ENCODE results near the gene IL33. TPM values are rescaled to one million over a fixed set of nuclear protein-coding genes. Genes with fewer than 3 reads are reported as not detected.

The IL33 gene
- polyA plus RNA-seq, 1 donor (not counting 4 experiments of a cell fraction or from before 2014, with no cell fraction given) = 7.8 TPM

DNA sequence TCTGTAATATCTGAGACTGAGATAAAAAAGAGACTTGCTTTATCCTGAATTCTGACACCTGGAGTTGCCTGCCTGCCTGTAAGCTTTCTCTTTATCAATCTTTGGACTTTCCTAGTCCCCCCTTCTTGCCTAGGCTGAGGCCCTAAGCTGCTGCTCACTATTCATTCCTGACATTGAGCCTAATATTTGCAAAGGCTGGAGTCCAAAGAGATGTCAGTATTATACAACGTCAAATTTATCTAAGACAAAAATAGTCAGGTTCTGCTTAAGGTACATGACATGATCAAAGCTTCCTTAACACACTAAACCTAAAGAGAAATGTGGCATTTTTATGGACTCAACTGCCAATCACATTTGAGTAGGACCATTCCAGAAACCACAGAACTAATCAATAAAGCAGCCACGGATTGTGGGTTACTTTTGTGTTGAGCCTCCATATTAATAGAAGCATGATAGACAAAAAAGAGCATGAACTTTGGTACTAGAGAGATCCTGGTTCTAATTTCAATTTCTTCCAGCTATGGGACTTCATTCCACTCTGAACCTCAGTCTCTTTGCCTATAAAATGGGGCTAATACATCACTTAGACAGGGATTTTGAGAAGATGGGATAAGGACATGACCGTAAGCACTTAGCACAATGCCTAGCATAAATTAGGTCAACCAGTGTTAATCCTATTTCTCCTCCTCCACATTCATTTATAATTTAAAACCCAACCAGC lies 56.1 kb downstream of the IL33 start:
- Histone ChIP-seq H3K4me2 (ENCODE audit: control insufficient read depth, extremely low read depth, insufficient read depth, low read depth, low read length) (no peak overlapping the region), H3K79me2 (ENCODE audit: control insufficient read depth, insufficient read depth, low read length) (no peaks in the 10 kb centered on the region), H3K27me3 (ENCODE audit: control insufficient read depth, extremely low read depth, insufficient read depth, low read length) (no peaks in the 10 kb centered on the region), H4K20me1 (ENCODE audit: control insufficient read depth, extremely low read depth, insufficient read depth, low read length) (no peaks in the 10 kb centered on the region), H3K27ac (ENCODE audit: control insufficient read depth, insufficient read depth, low read length) (no peak overlapping the region), H3K9me1 (ENCODE audit: control insufficient read depth, extremely low read depth, insufficient read depth, low read length) (no peaks in the 10 kb centered on the region), H3K9ac (ENCODE audit: control insufficient read depth, extremely low read depth, insufficient read depth, low read length) (no peak overlapping the region), H2AFZ (ENCODE audit: control insufficient read depth, low read length) (no peak overlapping the region), H3K36me3 (ENCODE audit: control insufficient read depth in 2 of 2, extremely low read depth in 1 of 2, insufficient read depth in 2 of 2, low read length in 2 of 2) (no peaks in the 10 kb centered on the region), H3K4me3 (ENCODE audit: control insufficient read depth in 2 of 3, extremely low read depth in 1 of 3, insufficient read depth in 2 of 3, low read depth in 1 of 3, low read length in 3 of 3) (no peak overlapping the region), H3K9me3 (ENCODE audit: control insufficient read depth, low read depth, low read length) (no peaks in the 10 kb centered on the region), H3K4me1 (ENCODE audit: control insufficient read depth, extremely low read depth, insufficient read depth, low read length) (peaks cover 10% of the 10 kb centered on the region)
- dilution Hi-C loops (cut with MboI; ENCODE audit: extremely low pct_ligation_motif_present, low sequenced_read_pairs) = no loop called here
- FAIRE-seq (peak; percentile 32), DNase-seq (ENCODE audit: low read depth, low spot score) (no peak)
- TF ChIP-seq EZH2 (IDR thresholded peaks at IDR 0.05; ENCODE audit: low read length) = no peak
- TF ChIP-seq, protein P1, sequence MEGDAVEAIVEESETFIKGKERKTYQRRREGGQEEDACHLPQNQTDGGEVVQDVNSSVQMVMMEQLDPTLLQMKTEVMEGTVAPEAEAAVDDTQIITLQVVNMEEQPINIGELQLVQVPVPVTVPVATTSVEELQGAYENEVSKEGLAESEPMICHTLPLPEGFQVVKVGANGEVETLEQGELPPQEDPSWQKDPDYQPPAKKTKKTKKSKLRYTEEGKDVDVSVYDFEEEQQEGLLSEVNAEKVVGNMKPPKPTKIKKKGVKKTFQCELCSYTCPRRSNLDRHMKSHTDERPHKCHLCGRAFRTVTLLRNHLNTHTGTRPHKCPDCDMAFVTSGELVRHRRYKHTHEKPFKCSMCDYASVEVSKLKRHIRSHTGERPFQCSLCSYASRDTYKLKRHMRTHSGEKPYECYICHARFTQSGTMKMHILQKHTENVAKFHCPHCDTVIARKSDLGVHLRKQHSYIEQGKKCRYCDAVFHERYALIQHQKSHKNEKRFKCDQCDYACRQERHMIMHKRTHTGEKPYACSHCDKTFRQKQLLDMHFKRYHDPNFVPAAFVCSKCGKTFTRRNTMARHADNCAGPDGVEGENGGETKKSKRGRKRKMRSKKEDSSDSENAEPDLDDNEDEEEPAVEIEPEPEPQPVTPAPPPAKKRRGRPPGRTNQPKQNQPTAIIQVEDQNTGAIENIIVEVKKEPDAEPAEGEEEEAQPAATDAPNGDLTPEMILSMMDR (optimal IDR thresholded peaks at IDR 0.05 in 1 of 3, IDR thresholded peaks at IDR 0.05 in 1 of 3, conservative IDR thresholded peaks at IDR 0.05 in 1 of 3; ENCODE audit: extremely low read depth in 1 of 3, insufficient read depth in 2 of 3, low read length in 3 of 3) = no peak

DNA sequence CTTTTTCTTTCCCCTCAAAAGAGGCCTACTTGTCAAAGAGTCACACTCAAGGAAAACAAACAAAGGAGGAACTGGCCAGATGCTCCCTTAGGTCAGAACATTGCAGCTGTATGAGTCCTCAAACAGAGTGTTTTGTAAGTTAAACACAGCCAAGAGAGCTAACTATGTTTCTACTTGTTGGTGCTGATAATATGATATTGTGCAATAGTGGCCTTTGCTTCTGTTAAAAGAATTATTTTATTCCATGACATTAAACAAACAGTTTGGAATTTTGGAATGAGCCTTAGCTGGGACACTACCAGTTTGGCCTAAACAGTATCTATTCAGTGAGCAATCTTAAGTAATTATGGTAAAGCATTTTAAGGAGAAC lies 56.6 kb downstream of the IL33 start:
- TF ChIP-seq, protein P1 (optimal IDR thresholded peaks at IDR 0.05 in 1 of 3, IDR thresholded peaks at IDR 0.05 in 1 of 3, conservative IDR thresholded peaks at IDR 0.05 in 1 of 3; ENCODE audit: extremely low read depth in 1 of 3, insufficient read depth in 2 of 3, low read length in 3 of 3) = no peak
- TF ChIP-seq EZH2 (IDR thresholded peaks at IDR 0.05; ENCODE audit: low read length) = no peak
- Histone ChIP-seq H3K9ac (ENCODE audit: control insufficient read depth, extremely low read depth, insufficient read depth, low read length) (no peak overlapping the region), H3K4me3 (ENCODE audit: control insufficient read depth in 2 of 3, extremely low read depth in 1 of 3, insufficient read depth in 2 of 3, low read depth in 1 of 3, low read length in 3 of 3) (no peak overlapping the region), H2AFZ (ENCODE audit: control insufficient read depth, low read length) (no peak overlapping the region), H4K20me1 (ENCODE audit: control insufficient read depth, extremely low read depth, insufficient read depth, low read length) (no peaks in the 10 kb centered on the region), H3K4me1 (ENCODE audit: control insufficient read depth, extremely low read depth, insufficient read depth, low read length) (peaks cover 10% of the 10 kb centered on the region), H3K9me1 (ENCODE audit: control insufficient read depth, extremely low read depth, insufficient read depth, low read length) (no peaks in the 10 kb centered on the region), H3K36me3 (ENCODE audit: control insufficient read depth in 2 of 2, extremely low read depth in 1 of 2, insufficient read depth in 2 of 2, low read length in 2 of 2) (no peaks in the 10 kb centered on the region), H3K9me3 (ENCODE audit: control insufficient read depth, low read depth, low read length) (no peaks in the 10 kb centered on the region), H3K79me2 (ENCODE audit: control insufficient read depth, insufficient read depth, low read length) (no peaks in the 10 kb centered on the region), H3K27me3 (ENCODE audit: control insufficient read depth, extremely low read depth, insufficient read depth, low read length) (no peaks in the 10 kb centered on the region), H3K4me2 (ENCODE audit: control insufficient read depth, extremely low read depth, insufficient read depth, low read depth, low read length) (no peak overlapping the region), H3K27ac (ENCODE audit: control insufficient read depth, insufficient read depth, low read length) (no peak overlapping the region)
- FAIRE-seq = peak; percentile 49
- no peak for DNase-seq (ENCODE audit: low read depth, low spot score)
- dilution Hi-C loops (cut with MboI; ENCODE audit: extremely low pct_ligation_motif_present, low sequenced_read_pairs) = no loop called here

All from keratinocyte (primary cell).